MG63 (cell line): ENCODE results near the gene MPV17L2. TPM values are rescaled to one million over a fixed set of nuclear protein-coding genes. Genes with fewer than 3 reads are reported as not detected.
A peak's percentile ranks its signal among the peaks of the same experiment; 100 is the strongest.

Experiments used
- DNase-seq: peaks from one replicate; pipeline ENCODE4 v3.0.0-alpha.2; 2020
- H3K27me3 ChIP-seq: fragments of 250-450 bp; sonication (Bioruptor Pico); 2 replicates; pipeline ENCODE4 v1.5.1; 2020; ENCODE audit warnings: mild to moderate bottlenecking, moderate library complexity
- H3K36me3 ChIP-seq: fragments of 250-450 bp; sonication (Bioruptor Pico); 2 replicates; pipeline ENCODE4 v1.5.1; 2020; ENCODE audit warnings: mild to moderate bottlenecking, moderate library complexity
- H3K4me3 ChIP-seq: fragments of 250-450 bp; sonication (Bioruptor Pico); 2 replicates; pipeline ENCODE4 v1.5.1; 2020; ENCODE audit warnings: mild to moderate bottlenecking, moderate library complexity
- H3K9me3 ChIP-seq: fragments of 250-450 bp; sonication (Bioruptor Pico); 2 replicates; pipeline ENCODE4 v1.5.1; 2020; ENCODE audit warnings: mild to moderate bottlenecking, moderate library complexity
- total RNA-seq: library from RNA; depleted of rRNA; stranded (reverse); fragments of >200 nt; shearing (Covaris generic); gene quantifications from 2 replicates; pipeline ENCODE4 v1.2.3, GENCODE V29; 2014; ENCODE audit warnings: low replicate concordance; rRNA removed

The MPV17L2 gene
- total RNA-seq: 8.2 and 29.5 TPM in 2 replicates

DNA sequence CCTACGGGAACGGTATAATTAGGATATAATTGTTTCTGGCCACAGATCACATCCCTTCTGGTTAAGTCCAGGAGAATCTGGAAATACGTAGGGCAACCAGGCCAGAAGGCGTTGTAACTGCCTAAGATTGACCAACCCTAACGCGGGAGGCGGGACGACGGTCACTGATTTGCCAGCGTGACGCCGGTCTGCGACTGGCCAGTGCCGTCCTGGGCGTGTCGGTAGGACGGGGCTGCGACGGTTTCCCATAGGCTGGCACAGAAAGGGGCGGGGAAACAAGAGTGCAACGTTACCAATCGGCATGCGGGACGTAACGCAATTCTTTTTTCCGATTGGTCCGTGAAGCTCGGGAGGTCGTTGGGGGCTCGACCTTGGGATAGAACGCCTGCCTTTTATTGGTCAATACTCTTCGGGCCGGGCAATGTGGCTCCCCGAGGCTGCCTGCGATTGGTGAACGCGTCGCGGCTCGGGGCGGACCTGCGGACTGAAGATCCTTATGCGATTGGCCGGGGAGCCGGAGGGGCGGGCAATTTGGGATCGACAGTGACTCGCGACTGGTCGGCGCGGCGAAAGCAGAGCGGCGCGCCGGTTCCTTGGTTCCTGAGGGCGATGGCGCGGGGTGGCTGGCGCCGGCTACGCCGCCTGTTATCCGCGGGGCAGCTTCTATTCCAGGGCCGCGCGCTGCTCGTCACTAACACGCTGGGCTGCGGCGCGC, at the start of gene MPV17L2:
Gene MPV17L2, plus strand, starts transcription at position 546 of the 715 bp plus-strand sequence. Its CDS starts 64 bp downstream, at position 610.
- H3K4me3 ChIP-seq: peak within 1 kb of the TSS; percentile 86
- H3K36me3 ChIP-seq: peaks cover 4% of the 10 kb centered on the region
- H3K27me3 ChIP-seq: no peaks in the 10 kb centered on the region
- H3K9me3 ChIP-seq: no peaks in the 10 kb centered on the region
- peak; percentile 100 for DNase-seq

DNA sequence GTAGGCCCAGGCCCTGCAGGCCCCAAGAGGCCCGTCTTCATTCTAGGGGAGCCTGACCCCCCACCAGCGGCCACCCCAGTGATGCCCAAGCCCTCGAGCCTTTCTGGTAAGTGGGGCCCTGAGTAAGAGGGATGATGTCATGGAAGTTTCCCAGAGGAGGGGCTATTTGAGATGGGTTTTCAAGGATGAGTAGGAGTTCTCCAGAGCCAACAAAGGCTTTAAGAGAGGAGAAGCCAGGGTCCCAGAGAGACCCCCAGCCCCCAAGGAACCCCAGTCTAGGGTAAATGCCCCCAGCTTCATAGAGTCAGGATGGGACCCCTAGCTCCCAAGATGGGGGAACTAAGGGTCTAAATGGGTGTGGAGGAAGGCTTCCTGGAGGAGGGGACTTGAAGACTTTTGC, 49.1 kb upstream of the MPV17L2 start:
- Histone ChIP-seq H3K4me3 (no peak overlapping the region), H3K36me3 (peaks cover 21% of the 10 kb centered on the region), H3K27me3 (no peaks in the 10 kb centered on the region), H3K9me3 (no peaks in the 10 kb centered on the region)
- DNase-seq: no peak

- Histone ChIP-seq H3K36me3 (peaks cover 21% of the 10 kb centered on the region), H3K9me3 (no peaks in the 10 kb centered on the region), H3K4me3 (no peak overlapping the region), H3K27me3 (no peaks in the 10 kb centered on the region)
- DNase-seq: no peak
These were observed 48.7 kb upstream of the MPV17L2 start for GRCh38 chr19:18144361-18144760.

DNA sequence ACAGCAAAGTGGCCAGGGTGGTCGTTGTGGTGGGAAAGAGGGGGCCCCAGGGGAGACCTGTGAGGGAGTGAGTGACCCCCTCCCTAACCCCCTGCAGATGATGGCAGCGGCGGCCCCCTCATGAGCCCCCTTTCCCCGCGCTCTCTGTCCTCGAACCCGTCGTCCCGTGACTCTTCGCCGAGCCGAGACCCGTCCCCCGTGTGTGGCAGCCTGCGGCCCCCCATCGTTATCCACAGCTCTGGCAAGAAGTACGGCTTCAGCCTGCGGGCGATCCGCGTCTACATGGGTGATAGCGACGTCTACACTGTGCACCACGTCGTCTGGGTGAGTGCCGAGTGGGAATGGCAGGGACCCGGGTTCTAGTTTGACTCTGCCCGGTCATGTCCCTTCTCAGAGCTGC, 48.1 kb upstream of the MPV17L2 start:
- peaks cover 21% of the 10 kb centered on the region for H3K36me3 ChIP-seq
- no peaks in the 10 kb centered on the region for H3K27me3 ChIP-seq
- no peaks in the 10 kb centered on the region for H3K9me3 ChIP-seq
- no peak for DNase-seq
- no peak overlapping the region for H3K4me3 ChIP-seq

- H3K27me3 ChIP-seq: no peaks in the 10 kb centered on the region
- H3K36me3 ChIP-seq: peaks cover 16% of the 10 kb centered on the region
- no peak overlapping the region for H3K4me3 ChIP-seq
- no peaks in the 10 kb centered on the region for H3K9me3 ChIP-seq
- no peak for DNase-seq
These were observed 47.5 kb upstream of the MPV17L2 start for GRCh38 chr19:18145391-18145999.

GRCh38 chr19:18147396-18147795, 45.6 kb upstream of the MPV17L2 start:
- no peaks in the 10 kb centered on the region for H3K9me3 ChIP-seq
- peaks cover 12% of the 10 kb centered on the region for H3K36me3 ChIP-seq
- no peaks in the 10 kb centered on the region for H3K27me3 ChIP-seq
- no peak overlapping the region for H3K4me3 ChIP-seq
- DNase-seq: no peak

- H3K36me3 ChIP-seq: peaks cover 6% of the 10 kb centered on the region
- no peak for DNase-seq
- H3K27me3 ChIP-seq: no peaks in the 10 kb centered on the region
- H3K9me3 ChIP-seq: no peaks in the 10 kb centered on the region
- no peak overlapping the region for H3K4me3 ChIP-seq
These were observed 43.4 kb upstream of the MPV17L2 start for GRCh38 chr19:18149596-18149975.

GRCh38 chr19:18150776-18151624, 42.0 kb upstream of the MPV17L2 start:
- no peak for DNase-seq
- peaks cover 6% of the 10 kb centered on the region for H3K36me3 ChIP-seq
- H3K4me3 ChIP-seq: peak overlapping the region; percentile 88
- H3K27me3 ChIP-seq: no peaks in the 10 kb centered on the region
- no peaks in the 10 kb centered on the region for H3K9me3 ChIP-seq

DNA sequence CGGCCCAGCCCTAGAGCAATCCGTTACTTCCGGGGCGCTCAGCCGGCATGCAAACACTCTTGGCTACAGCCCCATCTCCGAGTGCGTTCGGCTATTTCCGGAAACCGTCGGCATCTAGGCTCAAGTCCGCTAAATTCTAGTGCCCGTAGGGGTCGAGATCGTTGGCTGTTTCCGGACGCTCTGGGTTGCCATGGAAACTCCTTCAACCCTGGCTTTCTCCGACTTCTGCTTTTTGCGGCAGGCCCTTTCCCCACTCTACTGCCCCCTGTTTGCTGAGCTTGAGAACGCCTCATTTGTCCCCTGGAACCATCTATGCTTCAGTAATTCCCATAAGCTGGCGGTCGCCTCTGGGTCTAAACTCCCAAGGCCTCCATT, 40.6 kb upstream of the MPV17L2 start:
- Histone ChIP-seq H3K9me3 (no peaks in the 10 kb centered on the region), H3K4me3 (peak overlapping the region; percentile 88), H3K36me3 (peaks cover 11% of the 10 kb centered on the region), H3K27me3 (no peaks in the 10 kb centered on the region)
- peak; percentile 96 for DNase-seq

DNA sequence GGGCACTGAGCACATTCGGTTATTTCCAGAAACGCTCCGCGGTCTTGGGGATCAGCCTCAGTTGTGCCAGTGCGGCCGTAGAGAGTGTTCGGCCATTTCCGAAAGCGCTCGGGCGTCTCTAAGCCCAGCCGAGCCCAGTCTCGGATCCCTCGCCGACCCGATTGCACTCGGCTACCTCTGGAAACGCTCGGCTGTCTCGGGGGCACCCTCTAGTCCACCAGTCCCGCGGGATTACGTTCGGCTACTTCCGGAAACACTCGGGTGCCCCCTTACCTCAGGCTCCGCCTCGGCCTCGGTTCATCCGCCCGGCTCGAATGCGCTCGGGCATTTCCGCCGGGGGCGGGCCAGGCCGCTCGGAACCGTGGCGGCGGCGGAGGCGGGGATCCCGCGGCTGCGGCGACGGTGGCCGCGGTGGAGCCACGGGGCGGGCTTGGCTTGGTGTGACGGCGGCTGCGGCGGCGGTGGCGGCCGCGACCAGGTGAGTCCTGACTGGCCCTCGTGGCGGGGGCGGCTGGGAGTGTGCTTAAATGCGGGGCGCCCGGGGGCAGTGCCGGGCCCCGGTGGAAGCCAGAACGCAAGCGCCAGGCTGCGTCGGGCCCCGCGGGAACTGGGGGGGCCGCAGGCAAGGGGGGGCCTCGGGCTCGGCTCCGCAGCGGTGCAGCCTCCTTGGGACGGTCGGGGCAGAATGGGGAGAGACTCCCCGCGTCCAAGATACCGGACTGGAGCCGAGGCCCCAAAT, 40.0 kb upstream of the MPV17L2 start, which contains the start of gene PIK3R2:
Gene PIK3R2, plus strand, starts transcription at position 347 of the 739 bp plus-strand sequence. CDS start 2,717 bp downstream, outside the sequence.
- peak; percentile 99 for DNase-seq
- Histone ChIP-seq H3K9me3 (no peaks in the 10 kb centered on the region), H3K36me3 (peaks cover 12% of the 10 kb centered on the region), H3K27me3 (no peaks in the 10 kb centered on the region), H3K4me3 (peak within 1 kb of the TSS; percentile 88)

DNA sequence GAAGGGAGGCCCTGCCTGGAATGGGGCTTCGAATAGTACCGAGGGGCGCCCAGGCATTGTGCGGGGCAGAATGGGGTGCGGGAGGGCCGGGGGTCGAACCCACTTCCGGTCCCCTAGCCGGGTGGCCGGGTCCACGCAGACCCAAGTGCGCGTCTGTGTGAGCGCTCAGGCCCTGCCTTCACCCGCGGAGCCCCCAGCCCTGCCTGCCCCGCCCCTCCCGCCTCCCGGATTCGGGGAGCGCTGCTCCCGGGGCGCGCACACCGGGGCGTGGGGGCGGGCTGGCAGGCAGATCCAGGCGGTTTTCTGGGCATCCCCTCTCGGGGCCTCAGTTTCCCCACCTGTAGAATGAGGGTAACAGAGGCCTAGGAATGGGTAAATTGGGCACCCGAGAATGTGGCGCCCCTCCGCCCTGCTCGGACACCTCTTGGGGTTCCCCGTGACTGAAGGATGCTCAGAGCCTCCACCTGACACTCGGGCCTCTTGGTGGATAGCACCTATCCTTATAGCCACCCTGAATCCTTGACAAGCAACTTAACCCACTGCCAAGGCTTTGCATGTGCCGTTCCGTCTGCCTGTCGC, 39.4 kb upstream of the MPV17L2 start:
- Histone ChIP-seq H3K36me3 (peaks cover 13% of the 10 kb centered on the region), H3K27me3 (no peaks in the 10 kb centered on the region), H3K4me3 (peak overlapping the region; percentile 88), H3K9me3 (no peaks in the 10 kb centered on the region)
- peak; percentile 41 for DNase-seq

- peaks cover 13% of the 10 kb centered on the region for H3K36me3 ChIP-seq
- no peak overlapping the region for H3K4me3 ChIP-seq
- no peak for DNase-seq
- H3K9me3 ChIP-seq: no peaks in the 10 kb centered on the region
- no peaks in the 10 kb centered on the region for H3K27me3 ChIP-seq
These were observed 37.6 kb upstream of the MPV17L2 start for GRCh38 chr19:18155095-18156087.

- no peak overlapping the region for H3K4me3 ChIP-seq
- no peak for DNase-seq
- H3K9me3 ChIP-seq: no peaks in the 10 kb centered on the region
- H3K36me3 ChIP-seq: peaks cover 16% of the 10 kb centered on the region
- no peaks in the 10 kb centered on the region for H3K27me3 ChIP-seq
These were observed 36.8 kb upstream of the MPV17L2 start for GRCh38 chr19:18156268-18156667.

GRCh38 chr19:18156841-18157464, 36.1 kb upstream of the MPV17L2 start:
- Histone ChIP-seq H3K36me3 (peaks cover 21% of the 10 kb centered on the region), H3K4me3 (no peak overlapping the region), H3K27me3 (no peaks in the 10 kb centered on the region), H3K9me3 (no peaks in the 10 kb centered on the region)
- DNase-seq: peak; percentile 52
